Karpas-422 (cell line): ENCODE measurements around the gene TCFL5. TPM values are rescaled to one million over a fixed set of nuclear protein-coding genes. Genes with fewer than 3 reads are reported as not detected.

Experiments used
- DNase-seq: peaks from one replicate; pipeline ENCODE4 v3.0.0-alpha.2; 2015
- H2AFZ ChIP-seq: fragments of 200-600 bp; sonication (generic); 2 replicates; pipeline ENCODE4 v1.6.1; 2014; ENCODE audit warnings: antibody characterized with exemption, low read length, mixed read lengths
- H3K27ac ChIP-seq: fragments of 200-600 bp; sonication (generic); 2 replicates; pipeline ENCODE4 v1.5.1; 2014; ENCODE audit warnings: mild to moderate bottlenecking, low read length, moderate library complexity
- H3K27me3 ChIP-seq: fragments of 200-600 bp; sonication (generic); 2 replicates; pipeline ENCODE4 v1.6.1; 2014; ENCODE audit warnings: low read length, mixed read lengths
- H3K36me3 ChIP-seq: fragments of 200-600 bp; sonication (generic); 2 replicates; pipeline ENCODE4 v1.6.1; 2014; ENCODE audit warnings: low read length, mixed read lengths; ENCODE audit not compliant: insufficient read depth
- H3K4me1 ChIP-seq: fragments of 200-600 bp; sonication (generic); 2 replicates; pipeline ENCODE4 v1.6.1; 2014; ENCODE audit warnings: mild to moderate bottlenecking, low read length, mixed read lengths
- H3K4me2 ChIP-seq: fragments of 200-600 bp; sonication (generic); 2 replicates; pipeline ENCODE4 v1.6.1; 2014; ENCODE audit warnings: low read length, low read depth, mild to moderate bottlenecking; ENCODE audit not compliant: poor library complexity, severe bottlenecking
- H3K4me3 ChIP-seq: fragments of 200-600 bp; sonication (generic); 2 replicates; pipeline ENCODE4 v1.5.1; 2014; ENCODE audit warnings: mild to moderate bottlenecking, antibody characterized with exemption, low read length, mixed read lengths
- H3K79me2 ChIP-seq: fragments of 200-600 bp; sonication (generic); 2 replicates; pipeline ENCODE4 v1.6.1; 2014; ENCODE audit warnings: mild to moderate bottlenecking, low read length, mixed read lengths
- H3K9ac ChIP-seq: fragments of 200-600 bp; sonication (generic); 2 replicates; pipeline ENCODE4 v1.6.0; 2014; ENCODE audit warnings: low read length
- H3K9me2 ChIP-seq: fragments of 200-600 bp; sonication (generic), shearing (Covaris generic); replicated peaks from 2 replicates; pipeline ENCODE4 v1.6.0; 2014; ENCODE audit warnings: mild to moderate bottlenecking, low read length, moderate library complexity; ENCODE audit not compliant: insufficient read depth
- H3K9me3 ChIP-seq: fragments of 300-700, 200-600 bp; sonication (generic); 2 replicates; pipeline ENCODE4 v1.6.1; 2014; ENCODE audit warnings: low read length, mixed read lengths
- H4K20me1 ChIP-seq: fragments of 200-600 bp; sonication (generic); 2 replicates; pipeline ENCODE4 v1.6.1; 2014; ENCODE audit warnings: mild to moderate bottlenecking, antibody characterized with exemption, low read length, low read depth; ENCODE audit not compliant: insufficient read depth
- total RNA-seq: library from RNA; depleted of rRNA; stranded (reverse); fragments of >200 nt; shearing (Covaris generic); gene quantifications from 2 replicates; pipeline ENCODE4 v1.2.3, GENCODE V29; 2014; ENCODE audit warnings: low replicate concordance

Gene TCFL5
- total RNA-seq, 1 experiment from 2014 or later, result 11.5 TPM

GRCh38 chr20:62890444-62890843 is 28.8 kb upstream of the TCFL5 start:
- H3K27ac ChIP-seq, result no peak overlapping the region
- H3K4me1 ChIP-seq, result no peaks in the 10 kb centered on the region
- H3K4me2 ChIP-seq, result no peak overlapping the region
- no peaks in the 10 kb centered on the region for H3K9me3 ChIP-seq
- no peak overlapping the region for H3K9ac ChIP-seq
- no peaks in the 10 kb centered on the region for H3K79me2 ChIP-seq
- peaks cover 68% of the 10 kb centered on the region; the same call in 1 of the 2 replicates for H3K36me3 ChIP-seq
- no peaks in the 10 kb centered on the region for H3K9me2 ChIP-seq
- DNase-seq, result no peak
- H2AFZ ChIP-seq, result no peak overlapping the region
- H4K20me1 ChIP-seq, result no peaks in the 10 kb centered on the region
- H3K4me3 ChIP-seq, result no peak overlapping the region
- H3K27me3 ChIP-seq, result no peaks in the 10 kb centered on the region

GRCh38 chr20:62889871-62890270 is 28.2 kb upstream of the TCFL5 start:
- H3K27ac ChIP-seq, result no peak overlapping the region
- no peak overlapping the region for H3K4me3 ChIP-seq
- H2AFZ ChIP-seq, result no peak overlapping the region
- H4K20me1 ChIP-seq, result no peaks in the 10 kb centered on the region
- no peak overlapping the region for H3K4me2 ChIP-seq
- H3K27me3 ChIP-seq, result no peaks in the 10 kb centered on the region
- no peaks in the 10 kb centered on the region for H3K4me1 ChIP-seq
- no peak overlapping the region for H3K9ac ChIP-seq
- no peak for DNase-seq
- no peaks in the 10 kb centered on the region for H3K9me3 ChIP-seq
- no peaks in the 10 kb centered on the region for H3K79me2 ChIP-seq
- peaks cover 62% of the 10 kb centered on the region; the same call in 1 of the 2 replicates for H3K36me3 ChIP-seq
- H3K9me2 ChIP-seq, result no peaks in the 10 kb centered on the region

GRCh38 chr20:62889411-62889810 is 27.8 kb upstream of the TCFL5 start:
- H4K20me1 ChIP-seq, result no peaks in the 10 kb centered on the region
- peaks cover 58% of the 10 kb centered on the region; the same call in 1 of the 2 replicates for H3K36me3 ChIP-seq
- H3K27me3 ChIP-seq, result no peaks in the 10 kb centered on the region
- no peak overlapping the region for H2AFZ ChIP-seq
- DNase-seq, result no peak
- H3K9me2 ChIP-seq, result no peaks in the 10 kb centered on the region
- H3K9me3 ChIP-seq, result no peaks in the 10 kb centered on the region
- H3K9ac ChIP-seq, result no peak overlapping the region
- no peak overlapping the region for H3K27ac ChIP-seq
- no peak overlapping the region for H3K4me3 ChIP-seq
- no peak overlapping the region for H3K4me2 ChIP-seq
- H3K79me2 ChIP-seq, result no peaks in the 10 kb centered on the region
- H3K4me1 ChIP-seq, result no peaks in the 10 kb centered on the region

- Histone ChIP-seq H4K20me1 (no peaks in the 10 kb centered on the region), H3K27ac (no peak overlapping the region), H3K9me2 (no peaks in the 10 kb centered on the region), H3K4me1 (no peaks in the 10 kb centered on the region), H3K79me2 (no peaks in the 10 kb centered on the region), H3K9me3 (no peaks in the 10 kb centered on the region), H2AFZ (no peak overlapping the region), H3K9ac (no peak overlapping the region), H3K4me3 (no peak overlapping the region), H3K4me2 (no peak overlapping the region), H3K36me3 (peaks cover 55% of the 10 kb centered on the region; the same call in 1 of the 2 replicates), H3K27me3 (no peaks in the 10 kb centered on the region)
- no peak for DNase-seq
Measured at GRCh38 chr20:62888910-62889309, 27.3 kb upstream of the TCFL5 start.

- Histone ChIP-seq H4K20me1 (no peaks in the 10 kb centered on the region), H3K79me2 (no peaks in the 10 kb centered on the region)
- DNase-seq, result no peak
Measured at GRCh38 chr20:62888406-62888805, 26.8 kb upstream of the TCFL5 start.

GRCh38 chr20:62887860-62888239 is 26.2 kb upstream of the TCFL5 start:
- no peak overlapping the region for H3K27ac ChIP-seq
- H3K9ac ChIP-seq, result no peak overlapping the region
- no peak for DNase-seq
- no peaks in the 10 kb centered on the region for H3K27me3 ChIP-seq
- H3K9me2 ChIP-seq, result no peaks in the 10 kb centered on the region
- H3K79me2 ChIP-seq, result no peaks in the 10 kb centered on the region
- H3K36me3 ChIP-seq, result peaks cover 47% of the 10 kb centered on the region; the same call in 1 of the 2 replicates
- no peak overlapping the region for H3K4me2 ChIP-seq
- H4K20me1 ChIP-seq, result no peaks in the 10 kb centered on the region
- H3K9me3 ChIP-seq, result no peaks in the 10 kb centered on the region
- no peak overlapping the region for H2AFZ ChIP-seq
- no peaks in the 10 kb centered on the region for H3K4me1 ChIP-seq
- no peak overlapping the region for H3K4me3 ChIP-seq

More at GRCh38 chr20:62888406-62888805, 26.8 kb upstream of the TCFL5 start:
- H3K4me2 ChIP-seq, result no peak overlapping the region
- H3K27ac ChIP-seq, result no peak overlapping the region
- no peaks in the 10 kb centered on the region for H3K4me1 ChIP-seq
- no peaks in the 10 kb centered on the region for H3K9me3 ChIP-seq
- H2AFZ ChIP-seq, result no peak overlapping the region
- H3K9ac ChIP-seq, result no peak overlapping the region
- peaks cover 51% of the 10 kb centered on the region; the same call in 1 of the 2 replicates for H3K36me3 ChIP-seq
- H3K4me3 ChIP-seq, result no peak overlapping the region
- no peaks in the 10 kb centered on the region for H3K27me3 ChIP-seq
- H3K9me2 ChIP-seq, result no peaks in the 10 kb centered on the region

- no peak overlapping the region for H3K9ac ChIP-seq
- no peak overlapping the region for H3K4me2 ChIP-seq
- H3K79me2 ChIP-seq, result no peaks in the 10 kb centered on the region
- DNase-seq, result no peak
- no peaks in the 10 kb centered on the region for H3K9me3 ChIP-seq
- peaks cover 44% of the 10 kb centered on the region; the same call in 1 of the 2 replicates for H3K36me3 ChIP-seq
- H3K9me2 ChIP-seq, result no peaks in the 10 kb centered on the region
- H3K4me3 ChIP-seq, result no peak overlapping the region
- no peaks in the 10 kb centered on the region for H3K4me1 ChIP-seq
- H4K20me1 ChIP-seq, result no peaks in the 10 kb centered on the region
- H3K27me3 ChIP-seq, result no peaks in the 10 kb centered on the region
- no peak overlapping the region for H2AFZ ChIP-seq
- H3K27ac ChIP-seq, result no peak overlapping the region
Measured at GRCh38 chr20:62887152-62887859, 25.7 kb upstream of the TCFL5 start.

GRCh38 chr20:62886709-62887058 is 25.1 kb upstream of the TCFL5 start:
- no peaks in the 10 kb centered on the region for H3K4me1 ChIP-seq
- H3K36me3 ChIP-seq, result peaks cover 43% of the 10 kb centered on the region; the same call in 1 of the 2 replicates

More at GRCh38 chr20:62886709-62887058, 25.1 kb upstream of the TCFL5 start:
- H3K9me2 ChIP-seq, result no peaks in the 10 kb centered on the region
- DNase-seq, result no peak
- H3K9ac ChIP-seq, result no peak overlapping the region
- no peak overlapping the region for H3K4me3 ChIP-seq
- H3K4me2 ChIP-seq, result no peak overlapping the region
- H3K79me2 ChIP-seq, result no peaks in the 10 kb centered on the region
- H3K27ac ChIP-seq, result no peak overlapping the region
- no peak overlapping the region for H2AFZ ChIP-seq
- H4K20me1 ChIP-seq, result no peaks in the 10 kb centered on the region
- no peaks in the 10 kb centered on the region for H3K9me3 ChIP-seq
- no peaks in the 10 kb centered on the region for H3K27me3 ChIP-seq
